ENCODE results near the gene EFNA4. TPM values are rescaled to one million over a fixed set of nuclear protein-coding genes. Genes with fewer than 3 reads are reported as not detected.

EFNA4 gene
- total RNA-seq, 1 experiment from 2014 or later, result 8.0 TPM

- no peaks in the 10 kb centered on the region for H3K36me3 ChIP-seq (ENCODE audit: control insufficient read depth, insufficient read depth, low read length)
- no peaks in the 10 kb centered on the region for H3K4me1 ChIP-seq (ENCODE audit: control insufficient read depth, insufficient read depth, low read length)
- ChIA-PET POLR2A (no interaction called here), CTCF (no interaction called here)
- H3K27me3 ChIP-seq (ENCODE audit: control insufficient read depth, insufficient read depth, low read length), result no peaks in the 10 kb centered on the region
- no peaks in the 10 kb centered on the region for H3K9me3 ChIP-seq (ENCODE audit: control insufficient read depth, insufficient read depth, low read depth, low read length)
- BruUV-seq (replicated peaks), result no TSS peak
- intact Hi-C loops (cut with micrococcal nuclease; ENCODE audit: unreplicated experiment) (no loop called here), in situ Hi-C loops (cut with HindIII; ENCODE audit: low pct_unique_long_range_greater_than_20kb, low sequenced_read_pairs) (no loop called here)
- H3K27ac ChIP-seq (ENCODE audit: low read length), result no peak overlapping the region
- no peak for DNase-seq (ENCODE audit: low read depth, low spot score)
- ATAC-seq, result no peak
- TF ChIP-seq TCF7L2 (IDR thresholded peaks at IDR 0.05; ENCODE audit: low read depth, low read length) (no peak), SIN3A (IDR thresholded peaks at IDR 0.05; ENCODE audit: borderline replicate concordance, insufficient read depth, low read depth, low read length) (no peak), POLR2AphosphoS5 (IDR thresholded peaks at IDR 0.05; ENCODE audit: low read depth, low read length) (no peak), CTCF (IDR thresholded peaks at IDR 0.05) (no peak), REST (IDR thresholded peaks at IDR 0.05; ENCODE audit: insufficient read depth in 1 of 2, low read depth in 2 of 2, low read length in 1 of 2) (no peak)
- H3K4me3 ChIP-seq (ENCODE audit: low read depth in 2 of 2, low read length in 2 of 2), result no peak overlapping the region
These were observed 44.8 kb downstream of the EFNA4 start for GRCh38 chr1:155108296-155108695.

- ChIA-PET CTCF (no interaction called here), POLR2A (no interaction called here)
- Histone ChIP-seq H3K27me3 (ENCODE audit: control insufficient read depth, insufficient read depth, low read length) (no peaks in the 10 kb centered on the region), H3K4me1 (ENCODE audit: control insufficient read depth, insufficient read depth, low read length) (no peaks in the 10 kb centered on the region), H3K9me3 (ENCODE audit: control insufficient read depth, insufficient read depth, low read depth, low read length) (no peaks in the 10 kb centered on the region), H3K36me3 (ENCODE audit: control insufficient read depth, insufficient read depth, low read length) (no peaks in the 10 kb centered on the region), H3K4me3 (ENCODE audit: low read depth in 2 of 2, low read length in 2 of 2) (no peak overlapping the region), H3K27ac (ENCODE audit: low read length) (no peak overlapping the region)
- intact Hi-C loops (cut with micrococcal nuclease; ENCODE audit: unreplicated experiment) (no loop called here), in situ Hi-C loops (cut with HindIII; ENCODE audit: low pct_unique_long_range_greater_than_20kb, low sequenced_read_pairs) (no loop called here)
- BruUV-seq (replicated peaks), result no TSS peak
- TF ChIP-seq POLR2AphosphoS5 (IDR thresholded peaks at IDR 0.05; ENCODE audit: low read depth, low read length) (no peak), TCF7L2 (IDR thresholded peaks at IDR 0.05; ENCODE audit: low read depth, low read length) (no peak), REST (IDR thresholded peaks at IDR 0.05; ENCODE audit: insufficient read depth in 1 of 2, low read depth in 2 of 2, low read length in 1 of 2) (no peak), CTCF (IDR thresholded peaks at IDR 0.05) (no peak), SIN3A (IDR thresholded peaks at IDR 0.05; ENCODE audit: borderline replicate concordance, insufficient read depth, low read depth, low read length) (no peak)
- DNase-seq (ENCODE audit: low read depth, low spot score) (no peak), ATAC-seq (no peak)
These were observed 46.8 kb downstream of the EFNA4 start for GRCh38 chr1:155110381-155110780.
